ENCODE data around the gene ALX4. TPM values are rescaled to one million over a fixed set of nuclear protein-coding genes. Genes with fewer than 3 reads are reported as not detected.

Gene ALX4
- total and polyA plus RNA-seq, 2 experiments from 2014 or later: not detected

DNA sequence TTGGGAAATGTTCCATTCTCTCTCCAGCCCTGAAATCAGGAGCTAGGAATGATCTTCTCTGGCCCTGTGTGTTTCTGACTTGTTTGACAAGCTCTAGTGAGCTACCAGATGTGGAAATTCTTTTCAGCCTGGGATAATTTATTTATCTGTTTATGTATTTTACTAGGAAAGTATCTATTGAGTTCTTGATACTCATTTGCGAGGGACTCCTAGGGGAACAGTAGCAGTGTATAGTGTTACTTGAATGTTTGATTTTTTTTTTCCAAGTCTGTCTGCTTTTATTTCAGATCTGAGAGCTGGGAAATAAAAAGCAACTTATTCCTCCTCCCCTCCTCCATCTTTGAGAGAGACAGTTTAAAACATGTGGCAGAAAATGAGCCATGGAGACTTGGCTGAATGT, 92.5 kb downstream of the ALX4 start (continued):
- TF ChIP-seq, protein P1, sequence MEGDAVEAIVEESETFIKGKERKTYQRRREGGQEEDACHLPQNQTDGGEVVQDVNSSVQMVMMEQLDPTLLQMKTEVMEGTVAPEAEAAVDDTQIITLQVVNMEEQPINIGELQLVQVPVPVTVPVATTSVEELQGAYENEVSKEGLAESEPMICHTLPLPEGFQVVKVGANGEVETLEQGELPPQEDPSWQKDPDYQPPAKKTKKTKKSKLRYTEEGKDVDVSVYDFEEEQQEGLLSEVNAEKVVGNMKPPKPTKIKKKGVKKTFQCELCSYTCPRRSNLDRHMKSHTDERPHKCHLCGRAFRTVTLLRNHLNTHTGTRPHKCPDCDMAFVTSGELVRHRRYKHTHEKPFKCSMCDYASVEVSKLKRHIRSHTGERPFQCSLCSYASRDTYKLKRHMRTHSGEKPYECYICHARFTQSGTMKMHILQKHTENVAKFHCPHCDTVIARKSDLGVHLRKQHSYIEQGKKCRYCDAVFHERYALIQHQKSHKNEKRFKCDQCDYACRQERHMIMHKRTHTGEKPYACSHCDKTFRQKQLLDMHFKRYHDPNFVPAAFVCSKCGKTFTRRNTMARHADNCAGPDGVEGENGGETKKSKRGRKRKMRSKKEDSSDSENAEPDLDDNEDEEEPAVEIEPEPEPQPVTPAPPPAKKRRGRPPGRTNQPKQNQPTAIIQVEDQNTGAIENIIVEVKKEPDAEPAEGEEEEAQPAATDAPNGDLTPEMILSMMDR (conservative IDR thresholded peaks at IDR 0.05; ENCODE audit: low read depth in 2 of 2): no peak
- no peak for TF ChIP-seq EZH2phosphoT487 (IDR thresholded peaks at IDR 0.05; ENCODE audit: unreplicated experiment)
- TF ChIP-seq NANOG (IDR thresholded peaks at IDR 0.05; ENCODE audit: borderline replicate concordance): no peak

DNA sequence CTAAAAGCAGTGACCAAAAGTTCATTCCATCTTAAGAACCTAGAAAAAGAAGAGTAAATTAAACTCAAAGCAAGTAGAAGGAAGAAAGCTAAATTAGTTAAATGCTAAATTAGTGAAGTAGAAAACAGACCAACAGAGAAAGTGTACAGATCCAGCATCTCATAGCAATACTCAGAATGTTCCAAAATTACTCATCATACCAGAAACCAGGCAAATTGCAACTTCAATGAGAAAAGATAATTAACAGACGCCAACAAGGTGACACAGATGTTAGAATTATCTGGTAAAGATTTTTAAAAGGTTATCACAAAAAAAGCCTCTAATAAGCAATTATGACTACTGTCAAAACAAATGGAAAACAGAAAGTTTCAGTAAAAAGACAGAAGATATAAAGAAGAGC, 96.8 kb downstream of the ALX4 start:
- no peak overlapping the region for H3K4me3 Mint-ChIP-seq
- H3K27me3 ChIP-seq (ENCODE audit: insufficient read depth): no peaks in the 10 kb centered on the region
- no peak for ATAC-seq
- no peaks in the 10 kb centered on the region for H3K79me2 ChIP-seq (replicated peaks; ENCODE audit: insufficient read depth)
- H3K27ac ChIP-seq (ENCODE audit: low read depth): no peak overlapping the region
- peaks cover 8% of the 10 kb centered on the region; the same call in 2 of the 3 replicates for H3K9me3 Mint-ChIP-seq
- no peaks in the 10 kb centered on the region for H4K20me1 ChIP-seq (replicated peaks; ENCODE audit: insufficient read depth)
- H3K27me3 Mint-ChIP-seq (ENCODE audit: insufficient read depth, low read depth, poor library complexity): no peaks in the 10 kb centered on the region
- peaks cover 8% of the 10 kb centered on the region; the same call in 2 of the 3 replicates for H3K36me3 Mint-ChIP-seq (ENCODE audit: low read depth)
- no peak overlapping the region for H3K4me3 ChIP-seq
- H3F3A ChIP-seq (replicated peaks; ENCODE audit: low read depth): no peaks in the 10 kb centered on the region
- H3K9me2 ChIP-seq (ENCODE audit: insufficient read depth): no peaks in the 10 kb centered on the region
- H3K4me1 Mint-ChIP-seq: no peaks in the 10 kb centered on the region
- no peak for DNase-seq (ENCODE audit: low spot score)
- H3K4me1 ChIP-seq (ENCODE audit: insufficient read depth): no peaks in the 10 kb centered on the region
- no peak overlapping the region for H2AFZ ChIP-seq
- H3K4me2 ChIP-seq: no peak overlapping the region
- H3K36me3 ChIP-seq (ENCODE audit: insufficient read depth): no peaks in the 10 kb centered on the region
- no peak overlapping the region for H3K27ac Mint-ChIP-seq
- TF ChIP-seq ZNF331 (CRISPR knock-in tag; IDR thresholded peaks at IDR 0.05; ENCODE audit: low read depth) (no peak), POLR2AphosphoS5 (IDR thresholded peaks at IDR 0.05; ENCODE audit: low read depth) (no peak), EZH2 (IDR thresholded peaks at IDR 0.05; ENCODE audit: low read depth, unreplicated experiment) (no peak), STAT1 (IDR thresholded peaks at IDR 0.05; ENCODE audit: unreplicated experiment) (no peak), NANOG (IDR thresholded peaks at IDR 0.05; ENCODE audit: borderline replicate concordance) (no peak), ZNF462 (CRISPR knock-in tag; IDR thresholded peaks at IDR 0.05) (no peak), JUNB (IDR thresholded peaks at IDR 0.05; ENCODE audit: unreplicated experiment) (no peak), CREB1 (CRISPR knock-in tag; IDR thresholded peaks at IDR 0.05; ENCODE audit: low read depth) (no peak), EZH2phosphoT487 (IDR thresholded peaks at IDR 0.05; ENCODE audit: unreplicated experiment) (no peak)
- TF ChIP-seq, protein P1 (conservative IDR thresholded peaks at IDR 0.05; ENCODE audit: low read depth in 2 of 2): no peak
- TF ChIP-seq, protein P2, sequence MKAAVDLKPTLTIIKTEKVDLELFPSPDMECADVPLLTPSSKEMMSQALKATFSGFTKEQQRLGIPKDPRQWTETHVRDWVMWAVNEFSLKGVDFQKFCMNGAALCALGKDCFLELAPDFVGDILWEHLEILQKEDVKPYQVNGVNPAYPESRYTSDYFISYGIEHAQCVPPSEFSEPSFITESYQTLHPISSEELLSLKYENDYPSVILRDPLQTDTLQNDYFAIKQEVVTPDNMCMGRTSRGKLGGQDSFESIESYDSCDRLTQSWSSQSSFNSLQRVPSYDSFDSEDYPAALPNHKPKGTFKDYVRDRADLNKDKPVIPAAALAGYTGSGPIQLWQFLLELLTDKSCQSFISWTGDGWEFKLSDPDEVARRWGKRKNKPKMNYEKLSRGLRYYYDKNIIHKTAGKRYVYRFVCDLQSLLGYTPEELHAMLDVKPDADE (IDR thresholded peaks at IDR 0.05): no peak

All from GM23338 (cell line).